Liver (tissue), 3 donors: ENCODE results near the gene EIF4ENIF1.

Experiments used
- CTCF ChIP-seq: fragments of 150-350 bp; IDR thresholded peaks from 2 replicates; pipeline ENCODE4 v1.5.1; 2017; ENCODE audit warnings: improper control_type of control experiment, low read depth, low read length; ENCODE audit not compliant: missing input control
- GABPA ChIP-seq, 2 donors: IDR thresholded peaks in 1 of 2; conservative IDR thresholded peaks in 1 of 2; 2 replicates each; pipeline ENCODE4 v1.6.1; 2016; ENCODE audit warnings: antibody characterized with exemption in 2 of 2, mild to moderate bottlenecking in 1 of 2, moderate library complexity in 1 of 2
- HNF4G ChIP-seq: IDR thresholded peaks from 2 replicates; pipeline ENCODE4 v1.6.1; 2016; ENCODE audit warnings: antibody characterized with exemption
- RAD21 ChIP-seq, 2 donors: IDR thresholded peaks; 2 replicates each; pipeline ENCODE4 v1.6.1; 2016; ENCODE audit warnings: antibody characterized with exemption in 2 of 2, mild to moderate bottlenecking in 2 of 2
- SP1 ChIP-seq: IDR thresholded peaks from 2 replicates; pipeline ENCODE4 v1.6.1; 2018; ENCODE audit warnings: antibody characterized with exemption, mild to moderate bottlenecking
- TAF1 ChIP-seq: conservative IDR thresholded peaks from 2 replicates; pipeline ENCODE4 v1.6.1; 2016; ENCODE audit warnings: antibody characterized with exemption, mild to moderate bottlenecking
- YY1 ChIP-seq: IDR thresholded peaks from 2 replicates; pipeline ENCODE4 v1.6.1; 2016; ENCODE audit warnings: antibody characterized with exemption, mild to moderate bottlenecking
- donor health status: healthy.
- donor health status: healthy.

GRCh38 chr22:31489632-31490495, at the start of gene EIF4ENIF1:
- TF ChIP-seq CTCF (no peak), GABPA (IDR thresholded peaks at IDR 0.05 in 1 of 2, conservative IDR thresholded peaks at IDR 0.05 in 1 of 2) (peak in 1 of 2 donors; percentile 73), SP1 (peak; percentile 32), TAF1 (no peak), RAD21 (IDR thresholded peaks at IDR 0.05) (no peak), HNF4G (no peak), YY1 (peak; percentile 63)
